Activated T-cell treated with anti-CD3 and anti-CD28 coated beads for 48 hours (primary cell): Measurements from ENCODE around the gene APCDD1L.
"Not testable (repeated sequence)": the region's sequence is repeated elsewhere in the genome, so short reads cannot be mapped to it uniquely, and the experiment has no call there.

Source experiments
- DNase-seq: peaks from one replicate; pipeline ENCODE4 v3.0.0-alpha.2; 2020; ENCODE audit warnings: low read depth

The APCDD1L gene

GRCh38 chr20:58414786-58415185 lies 100.4 kb downstream of the APCDD1L start:
- not testable (repeated sequence) for DNase-seq

DNA sequence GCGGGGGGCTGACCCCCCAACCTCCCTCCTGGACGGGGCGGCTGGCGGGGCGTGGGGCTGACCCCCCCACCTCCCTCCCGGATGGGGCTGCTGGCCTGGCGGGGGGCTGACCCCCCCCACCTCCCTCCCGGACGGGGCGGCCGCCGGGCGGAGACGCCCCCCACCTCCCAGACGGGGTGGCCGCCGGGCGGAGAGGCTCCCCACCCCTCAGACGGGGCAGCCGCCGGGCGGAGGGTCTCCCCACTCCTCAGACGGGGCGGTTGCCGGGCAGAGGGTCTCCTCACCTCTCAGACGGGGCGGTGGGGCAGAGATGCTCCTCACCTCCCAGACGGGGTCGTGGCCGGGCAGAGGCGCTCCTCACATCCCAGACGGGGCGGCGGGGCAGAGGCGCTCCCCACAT lies 101.0 kb downstream of the APCDD1L start:
- not testable (repeated sequence) for DNase-seq
